ENCODE measurements around the gene TVP23C. TPM values are rescaled to one million over a fixed set of nuclear protein-coding genes. Genes with fewer than 3 reads are reported as not detected.

Gene TVP23C
- total and polyA plus RNA-seq, 8 donors, result 8.3 to 37.5 (median 22.2) TPM

DNA sequence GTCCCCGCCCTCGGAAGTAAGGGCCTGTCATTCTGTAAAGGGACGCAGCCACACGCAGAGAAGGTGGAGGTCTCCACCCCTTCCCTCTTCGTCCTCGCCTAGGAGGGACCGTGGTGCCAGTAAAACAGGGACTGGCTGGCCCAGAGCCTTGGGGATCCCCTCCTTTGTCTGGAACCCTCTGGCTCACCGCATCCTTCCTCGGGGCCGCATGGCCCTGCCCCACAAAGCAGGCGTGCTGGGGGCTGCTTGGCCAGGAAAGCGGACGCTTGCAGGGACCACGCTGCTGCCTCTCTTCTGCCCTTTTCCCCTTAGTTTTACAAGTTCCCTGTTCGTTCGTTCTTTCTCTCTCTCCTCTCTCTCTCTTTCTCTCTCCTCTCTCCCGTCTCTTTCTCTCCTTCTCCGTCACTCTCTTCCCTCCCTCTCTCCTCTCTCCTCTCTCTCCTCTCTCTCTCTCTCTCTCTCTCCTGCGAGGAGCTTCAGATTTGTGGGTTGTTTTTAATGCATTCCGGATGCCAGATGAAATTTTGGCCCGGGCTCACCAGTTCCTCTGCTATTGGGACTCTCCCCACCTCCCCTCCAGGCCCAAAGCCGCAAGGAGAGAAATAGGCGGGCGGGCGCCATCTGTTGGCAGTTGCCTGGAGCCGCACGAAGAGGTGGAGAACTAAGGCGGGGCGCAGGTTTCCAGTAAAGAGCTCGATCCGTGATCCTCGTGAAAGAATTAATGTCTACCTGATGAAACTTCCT is 60.7 kb downstream of the TVP23C start:
- H3K4me1 ChIP-seq, result peaks cover 0 to 11% of the 10 kb centered on the region in 2 donors
- peak; percentile 98 for ATAC-seq
- intact Hi-C loops (cut with DNase I), result loop anchor here in 1 of 2 donors (5.0 kb wide), 1 partner anchor 240 kb away; no protein-coding TSS in a partner anchor

DNA sequence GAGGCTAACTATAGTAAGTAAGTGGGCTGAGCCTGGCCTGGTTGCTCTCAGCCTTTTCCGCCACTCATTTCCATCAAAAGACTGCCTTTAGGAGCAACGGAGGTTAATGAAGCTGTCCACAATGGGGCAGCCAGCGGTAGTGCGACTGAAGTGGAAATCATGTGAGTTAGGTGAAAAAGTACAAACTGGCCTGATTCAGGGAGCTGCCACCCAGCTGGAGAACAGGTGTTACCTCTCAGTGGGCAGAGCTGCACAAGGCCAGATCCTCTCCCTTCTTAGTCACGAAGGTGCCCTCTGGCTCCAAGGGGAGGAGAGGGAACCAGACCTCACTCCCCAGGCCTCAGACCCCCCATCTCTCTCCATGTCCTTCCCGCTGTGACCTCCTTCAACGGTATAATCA is 61.5 kb downstream of the TVP23C start:
- Histone ChIP-seq H3K36me3 (peaks cover 0 to 16% of the 10 kb centered on the region in 2 donors), H3K27me3 (no peaks in the 10 kb centered on the region), H3K27ac (peak overlapping the region; percentile 19 to 72), H3K4me3 (no peak overlapping the region), H3K4me1 (peaks cover 0 to 11% of the 10 kb centered on the region in 2 donors), H3K9me3 (no peaks in the 10 kb centered on the region)
- intact Hi-C loops (cut with DNase I), result loop anchor here in 1 of 2 donors (5.0 kb wide), 1 partner anchor 239 kb away; no protein-coding TSS in a partner anchor
- TF ChIP-seq, protein P1, sequence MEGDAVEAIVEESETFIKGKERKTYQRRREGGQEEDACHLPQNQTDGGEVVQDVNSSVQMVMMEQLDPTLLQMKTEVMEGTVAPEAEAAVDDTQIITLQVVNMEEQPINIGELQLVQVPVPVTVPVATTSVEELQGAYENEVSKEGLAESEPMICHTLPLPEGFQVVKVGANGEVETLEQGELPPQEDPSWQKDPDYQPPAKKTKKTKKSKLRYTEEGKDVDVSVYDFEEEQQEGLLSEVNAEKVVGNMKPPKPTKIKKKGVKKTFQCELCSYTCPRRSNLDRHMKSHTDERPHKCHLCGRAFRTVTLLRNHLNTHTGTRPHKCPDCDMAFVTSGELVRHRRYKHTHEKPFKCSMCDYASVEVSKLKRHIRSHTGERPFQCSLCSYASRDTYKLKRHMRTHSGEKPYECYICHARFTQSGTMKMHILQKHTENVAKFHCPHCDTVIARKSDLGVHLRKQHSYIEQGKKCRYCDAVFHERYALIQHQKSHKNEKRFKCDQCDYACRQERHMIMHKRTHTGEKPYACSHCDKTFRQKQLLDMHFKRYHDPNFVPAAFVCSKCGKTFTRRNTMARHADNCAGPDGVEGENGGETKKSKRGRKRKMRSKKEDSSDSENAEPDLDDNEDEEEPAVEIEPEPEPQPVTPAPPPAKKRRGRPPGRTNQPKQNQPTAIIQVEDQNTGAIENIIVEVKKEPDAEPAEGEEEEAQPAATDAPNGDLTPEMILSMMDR (IDR thresholded peaks at IDR 0.05), result no peak
- DNase-seq (no peak), ATAC-seq (no peak)

More for the DNA sequence above, 60.7 kb downstream of the TVP23C start:
- Histone ChIP-seq H3K27me3 (no peaks in the 10 kb centered on the region), H3K9me3 (no peaks in the 10 kb centered on the region), H3K27ac (peak overlapping the region; percentile 19 to 72), H3K4me3 (peak overlapping the region in 1 of 2 donors; percentile 7), H3K36me3 (peaks cover 0 to 21% of the 10 kb centered on the region in 2 donors)
- DNase-seq, result peak; percentile 87 to 95 (median 91)
- TF ChIP-seq, protein P1 (IDR thresholded peaks at IDR 0.05), result peak; percentile 67 to 78

DNA sequence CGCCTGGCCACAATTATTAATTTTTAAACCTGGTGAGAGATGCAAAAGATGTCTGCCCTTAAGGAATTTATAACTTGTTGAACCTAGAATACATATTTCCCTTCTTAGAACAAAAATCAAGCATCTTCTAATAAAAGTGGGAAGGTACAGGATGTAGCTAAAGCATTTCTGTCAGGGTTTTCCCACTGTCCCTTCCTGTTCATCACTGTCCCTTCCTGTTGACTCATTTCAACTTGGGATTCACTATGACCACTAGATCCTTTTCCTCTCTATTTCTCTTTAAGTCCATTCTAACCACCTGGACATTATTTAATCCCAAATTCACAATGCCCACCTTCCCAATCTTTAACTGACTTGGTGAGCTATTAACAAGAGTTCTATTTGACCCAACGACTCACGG is 62.0 kb downstream of the TVP23C start:
- H3K27ac ChIP-seq, result no peak overlapping the region
- intact Hi-C loops (cut with DNase I), result loop anchor here in 1 of 2 donors (5.0 kb wide), 1 partner anchor 239 kb away; no protein-coding TSS in a partner anchor
- no peak for ATAC-seq
- DNase-seq, result no peak
- H3K4me3 ChIP-seq, result no peak overlapping the region
- H3K36me3 ChIP-seq, result peaks cover 0 to 15% of the 10 kb centered on the region in 2 donors
- H3K27me3 ChIP-seq, result no peaks in the 10 kb centered on the region
- no peaks in the 10 kb centered on the region for H3K9me3 ChIP-seq
- peaks cover 0 to 11% of the 10 kb centered on the region in 2 donors for H3K4me1 ChIP-seq
- TF ChIP-seq, protein P1 (IDR thresholded peaks at IDR 0.05), result no peak

DNA sequence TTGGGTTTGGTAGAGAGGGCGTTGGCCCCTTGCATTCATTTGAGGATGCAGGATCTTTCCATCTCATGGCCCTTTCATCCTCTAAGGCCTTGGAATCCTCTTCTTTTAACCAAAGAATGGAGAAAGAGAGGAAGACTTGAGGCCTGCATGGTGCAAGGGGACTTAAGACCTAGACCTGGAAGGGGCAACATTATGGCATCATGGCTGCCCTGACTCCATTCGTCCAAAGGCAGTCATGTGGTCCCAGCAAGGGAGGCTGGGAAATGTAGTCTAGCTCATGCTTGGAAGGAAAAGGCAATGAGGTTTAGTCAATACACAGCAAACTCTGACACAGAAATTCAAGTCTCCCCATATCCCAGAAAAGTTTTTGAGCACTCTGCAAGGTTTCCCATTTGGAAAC is 65.2 kb downstream of the TVP23C start:
- no peak for DNase-seq
- TF ChIP-seq, protein P1 (IDR thresholded peaks at IDR 0.05), result no peak
- peaks cover 0 to 12% of the 10 kb centered on the region in 2 donors for H3K36me3 ChIP-seq
- no peaks in the 10 kb centered on the region for H3K27me3 ChIP-seq
- H3K4me1 ChIP-seq, result peaks cover 0 to 10% of the 10 kb centered on the region in 2 donors
- H3K4me3 ChIP-seq, result no peak overlapping the region
- no peaks in the 10 kb centered on the region for H3K9me3 ChIP-seq
- no peak overlapping the region for H3K27ac ChIP-seq
- intact Hi-C loops (cut with DNase I), result no loop called here
- no peak for ATAC-seq

All from left lung (tissue), 10 donors.